Heart right ventricle (tissue), 16 donors: ENCODE results near the gene KLK13. TPM values are rescaled to one million over a fixed set of nuclear protein-coding genes. Genes with fewer than 3 reads are reported as not detected.

Source experiments
- ATAC-seq, 8 donors: fragments of 200-7000 bp; cut with Tn5 transposase; one replicate each; pipeline ENCODE4 v1.9.1; 2020; ENCODE audit warnings: mild to moderate bottlenecking in 8 of 8, moderate library complexity in 8 of 8, moderate number of reproducible peaks in 1 of 8
- DNase-seq, 2 donors: peaks; one replicate each; pipeline ENCODE4 v3.0.0-alpha.2; 2020
- H3K27ac ChIP-seq, 10 donors: fragments of 200-600 bp; sonication (generic) in 2 of 10; one replicate each; pipeline versions ENCODE4 v1.5.0 to v1.8.0; 2020 to 2022; ENCODE audit warnings: mild to moderate bottlenecking in 3 of 10
- H3K27me3 ChIP-seq, 7 donors: fragments of 200-600 bp; one replicate each; pipeline ENCODE4 v1.8.0; 2021 to 2022; ENCODE audit warnings: mild to moderate bottlenecking in 2 of 7
- H3K36me3 ChIP-seq, 9 donors: fragments of 200-600 bp; sonication (generic) in 1 of 9; one replicate each; pipeline versions ENCODE4 v1.5.0 to v1.8.0; 2020 to 2022; ENCODE audit warnings: mild to moderate bottlenecking in 2 of 9
- H3K4me1 ChIP-seq, 9 donors: fragments of 200-600 bp; sonication (generic) in 1 of 9; one replicate each; pipeline versions ENCODE4 v1.5.0 to v1.8.0; 2020 to 2022; ENCODE audit warnings: mild to moderate bottlenecking in 4 of 9
- H3K4me3 ChIP-seq, 10 donors: fragments of 200-600 bp; sonication (generic) in 2 of 10; one replicate each; pipeline versions ENCODE4 v1.5.0 to v1.8.0; 2020 to 2022; ENCODE audit warnings: mild to moderate bottlenecking in 7 of 10, moderate library complexity in 2 of 10
- H3K9me3 ChIP-seq, 11 donors: fragments of 200-600 bp in 10 of 11; sonication (generic) in 2 of 11; one replicate each; pipeline versions ENCODE4 v1.5.0 to v1.8.0; 2013 to 2022; ENCODE audit warnings: mild to moderate bottlenecking in 2 of 11, control low read depth in 1 of 11, moderate library complexity in 1 of 11
- WGBS, 2 donors: extraction: QIAGEN DNeasy Blood & Tissue Kit; methylation state at CpG; one replicate each; pipeline ENCODE4 v1.1.7; 2013; ENCODE audit warnings: inconsistent platforms in 1 of 2; 5-methylcytosine and 5-hydroxymethylcytosine counted together
- intact Hi-C, 10 donors: fragments of 100-400 bp; cut with DNase I; formaldehyde crosslinking; loops; one replicate each; pipeline versions ENCODE4 v1.11.1 to v1.14.2; 2022
- polyA plus RNA-seq, 2 donors: library from polyadenylated mRNA; stranded (reverse); fragments of 200-250 nt; gene quantifications; one replicate each; pipeline ENCODE4 v1.2.3, GENCODE V29; 2013
- total RNA-seq, 10 donors: library from RNA; stranded (reverse); fragmentation: NEBNext Ultra II Directional in 3 of 10; extraction: Animal tissue kit (Norgen Biotek cat#: 25700) in 3 of 10; gene quantifications; one replicate each; pipeline versions ENCODE4 v1.2.1 to v1.2.4, GENCODE V29; 2021 to 2023
- TF ChIP-seq, protein P1 (sequence below), 9 donors: fragments of 200-600 bp; sonication (generic) in 2 of 9; IDR thresholded peaks; one replicate each; pipeline versions ENCODE4 v1.5.0 to v1.8.0; 2021 to 2022; ENCODE audit warnings: antibody characterized with exemption in 9 of 9, mild to moderate bottlenecking in 5 of 9, moderate library complexity in 1 of 9
- donor health status: Arrhythmogenic right ventricular cardiomyopathy.
- donor health status: ischemic (EF 13 %, LVEDD 7.1; RV severe dilation, severe dysfunction).
- donor health status: healthy with polysubstance abuse.
- donor health status: DM: no; HTN: yes; CAD: no.
- donor health status: DM: no; HTN: no; CAD: no.
- donor health status: ischemic (EF 25% LVEDD 6.9; RV normal size, moderate dysfunction).
- donor health status: ischemic (EF 25% LVEDD 5.7; RV mildly dilated, moderate dysfunction).
- donor health status: healthy.
- donor health status: DM: yes; HTN: yes; CAD: no.
- donor health status: Ischemic cardiomyopathy.
- donor health status: ischemic (EF 35%, LVEDD 5.7; RV mildly dilated, moderate dysfunction).
- donor health status: nonischemic (EF 11% LVEDD 7.7; RV severe dilation, severe dysfunction).
- donor health status: DM: yes; HTN: yes; CAD: no.
- donor health status: PGD.
- donor health status: ischemic (EF 29% LVEDD 5.4; RV normal size, mild dysfunction).
- donor health status: nonischemic (EF 23%, LVEDD 6.1; RV moderate dilation, normal function).

Gene KLK13
- total and polyA plus RNA-seq, 12 donors: 0.32 to 1.3 TPM; not detected in 10

DNA sequence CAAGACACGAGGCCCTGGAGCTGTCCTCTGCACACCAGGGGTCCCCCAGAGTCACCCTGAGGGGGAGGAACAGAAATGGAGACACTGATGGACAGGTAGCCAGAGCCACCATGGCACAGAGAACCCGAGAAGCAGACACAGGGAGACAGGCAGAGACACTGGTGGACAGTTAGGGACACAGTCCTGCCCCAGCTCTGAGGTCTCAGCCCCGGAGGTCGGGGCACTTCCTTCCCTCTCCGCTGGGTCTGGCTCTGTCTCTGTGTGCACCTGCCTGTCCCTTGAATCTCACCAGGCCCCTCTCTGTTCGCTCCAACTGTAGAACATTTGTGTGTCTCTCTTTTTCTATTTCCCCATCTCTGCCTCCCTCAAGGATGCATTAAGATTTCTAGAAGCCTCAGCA, 13.2 kb upstream of the KLK13 start:
- H3K9me3 ChIP-seq: peaks cover 0 to 17% (median 6%) of the 10 kb centered on the region in 11 donors
- peaks cover 0 to 12% (median 0%) of the 10 kb centered on the region in 7 donors for H3K27me3 ChIP-seq
- intact Hi-C loops: loop anchor here in 1 of 10 donors (10.0 kb wide), 1 partner anchor 1243 kb away; no protein-coding TSS in a partner anchor
- ATAC-seq (no peak), DNase-seq (no peak)
- TF ChIP-seq, protein P1, sequence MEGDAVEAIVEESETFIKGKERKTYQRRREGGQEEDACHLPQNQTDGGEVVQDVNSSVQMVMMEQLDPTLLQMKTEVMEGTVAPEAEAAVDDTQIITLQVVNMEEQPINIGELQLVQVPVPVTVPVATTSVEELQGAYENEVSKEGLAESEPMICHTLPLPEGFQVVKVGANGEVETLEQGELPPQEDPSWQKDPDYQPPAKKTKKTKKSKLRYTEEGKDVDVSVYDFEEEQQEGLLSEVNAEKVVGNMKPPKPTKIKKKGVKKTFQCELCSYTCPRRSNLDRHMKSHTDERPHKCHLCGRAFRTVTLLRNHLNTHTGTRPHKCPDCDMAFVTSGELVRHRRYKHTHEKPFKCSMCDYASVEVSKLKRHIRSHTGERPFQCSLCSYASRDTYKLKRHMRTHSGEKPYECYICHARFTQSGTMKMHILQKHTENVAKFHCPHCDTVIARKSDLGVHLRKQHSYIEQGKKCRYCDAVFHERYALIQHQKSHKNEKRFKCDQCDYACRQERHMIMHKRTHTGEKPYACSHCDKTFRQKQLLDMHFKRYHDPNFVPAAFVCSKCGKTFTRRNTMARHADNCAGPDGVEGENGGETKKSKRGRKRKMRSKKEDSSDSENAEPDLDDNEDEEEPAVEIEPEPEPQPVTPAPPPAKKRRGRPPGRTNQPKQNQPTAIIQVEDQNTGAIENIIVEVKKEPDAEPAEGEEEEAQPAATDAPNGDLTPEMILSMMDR (IDR thresholded peaks at IDR 0.05): no peak
- H3K4me3 ChIP-seq: no peak overlapping the region
- H3K27ac ChIP-seq: no peak overlapping the region
- H3K36me3 ChIP-seq: no peaks in the 10 kb centered on the region
- peaks cover 0 to 7% (median 3%) of the 10 kb centered on the region in 9 donors for H3K4me1 ChIP-seq
- 73 to 80% methylated on average over 6 of the region's 6 CpGs for WGBS, 2 donors

GRCh38 chr19:51076631-51077213, 11.8 kb upstream of the KLK13 start:
- Histone ChIP-seq H3K36me3 (no peaks in the 10 kb centered on the region), H3K27me3 (peaks cover 0 to 8% (median 0%) of the 10 kb centered on the region in 7 donors), H3K27ac (no peak overlapping the region), H3K4me3 (no peak overlapping the region), H3K4me1 (peaks cover 0 to 7% (median 3%) of the 10 kb centered on the region in 9 donors), H3K9me3 (peaks cover 0 to 19% (median 6%) of the 10 kb centered on the region in 11 donors)
- intact Hi-C loops: loop anchor here in 1 of 10 donors (10.0 kb wide), 1 partner anchor 1242 kb away; no protein-coding TSS in a partner anchor
- DNase-seq (no peak), ATAC-seq (no peak)
- TF ChIP-seq, protein P1 (IDR thresholded peaks at IDR 0.05): no peak
- WGBS, 2 donors: 83 to 84% methylated on average over 14 of the region's 14 CpGs

GRCh38 chr19:51075998-51076397, 11.1 kb upstream of the KLK13 start:
- no peak overlapping the region for H3K27ac ChIP-seq
- ATAC-seq (no peak), DNase-seq (no peak)
- peaks cover 0 to 7% (median 3%) of the 10 kb centered on the region in 9 donors for H3K4me1 ChIP-seq
- no peak overlapping the region for H3K4me3 ChIP-seq
- H3K9me3 ChIP-seq: peaks cover 0 to 19% (median 6%) of the 10 kb centered on the region in 11 donors
- TF ChIP-seq, protein P1 (IDR thresholded peaks at IDR 0.05): no peak
- H3K36me3 ChIP-seq: no peaks in the 10 kb centered on the region
- H3K27me3 ChIP-seq: peaks cover 0 to 8% (median 0%) of the 10 kb centered on the region in 7 donors
- intact Hi-C loops: loop anchor here in 1 of 10 donors (10.0 kb wide), 1 partner anchor 1241 kb away; no protein-coding TSS in a partner anchor
- 86 to 93% methylated on average over 5 of the region's 5 CpGs for WGBS, 2 donors

- intact Hi-C loops: loop anchor here in 1 of 10 donors (10.0 kb wide), 1 partner anchor 1236 kb away; no protein-coding TSS in a partner anchor
Measured at GRCh38 chr19:51071095-51071405, 6.2 kb upstream of the KLK13 start.

More at GRCh38 chr19:51071095-51071405, 6.2 kb upstream of the KLK13 start:
- no peaks in the 10 kb centered on the region for H3K36me3 ChIP-seq
- peaks cover 0 to under 1% (median 0%) of the 10 kb centered on the region in 9 donors for H3K4me1 ChIP-seq
- TF ChIP-seq, protein P1 (IDR thresholded peaks at IDR 0.05): no peak
- no peak overlapping the region for H3K27ac ChIP-seq
- H3K4me3 ChIP-seq: no peak overlapping the region
- DNase-seq (no peak), ATAC-seq (no peak)
- peaks cover 0 to 6% (median 0%) of the 10 kb centered on the region in 7 donors for H3K27me3 ChIP-seq
- WGBS, 2 donors: 66 to 72% methylated on average over 4 of the region's 4 CpGs
- H3K9me3 ChIP-seq: peaks cover 0 to 19% (median 6%) of the 10 kb centered on the region in 11 donors
